ENCODE measurements around the gene SMTNL2.
A peak's percentile ranks its signal among the peaks of the same experiment; 100 is the strongest.
"Not testable (repeated sequence)": the region's sequence is repeated elsewhere in the genome, so short reads cannot be mapped to it uniquely, and the experiment has no call there.

Gene SMTNL2

GRCh38 chr17:4587803-4588202 is 3.5 kb downstream of the SMTNL2 start:
- DNase-seq, result no peak

- no peak for DNase-seq
These were observed 4.1 kb downstream of the SMTNL2 start for GRCh38 chr17:4588391-4588790.

GRCh38 chr17:4588898-4589625 is 4.7 kb downstream of the SMTNL2 start:
- DNase-seq, result no peak

GRCh38 chr17:4590042-4590441 is 5.7 kb downstream of the SMTNL2 start:
- not testable (repeated sequence) for DNase-seq

- no peak for DNase-seq
These were observed 6.7 kb downstream of the SMTNL2 start for GRCh38 chr17:4590981-4591453.

GRCh38 chr17:4591529-4591928 is 7.2 kb downstream of the SMTNL2 start:
- no peak for DNase-seq

GRCh38 chr17:4592240-4593005 is 8.1 kb downstream of the SMTNL2 start:
- no peak for DNase-seq

- no peak for DNase-seq
These were observed 8.7 kb downstream of the SMTNL2 start for GRCh38 chr17:4593021-4593421.

- DNase-seq, result no peak
These were observed 10.1 kb downstream of the SMTNL2 start for GRCh38 chr17:4594406-4594805.

GRCh38 chr17:4594931-4595684 is 10.8 kb downstream of the SMTNL2 start:
- peak; percentile 4 for DNase-seq

- not testable (repeated sequence) for DNase-seq
These were observed 11.5 kb downstream of the SMTNL2 start for GRCh38 chr17:4595685-4596342.

- DNase-seq, result no peak
These were observed 12.5 kb downstream of the SMTNL2 start for GRCh38 chr17:4596636-4597380.

- DNase-seq, result no peak
These were observed 13.6 kb downstream of the SMTNL2 start for GRCh38 chr17:4597975-4598374.

GRCh38 chr17:4598776-4599504 is 14.6 kb downstream of the SMTNL2 start:
- DNase-seq, result no peak

- no peak for DNase-seq
These were observed 15.4 kb downstream of the SMTNL2 start for GRCh38 chr17:4599505-4600281.

- no peak for DNase-seq
These were observed 16.2 kb downstream of the SMTNL2 start for GRCh38 chr17:4600563-4600962.

- no peak for DNase-seq
These were observed 17.0 kb downstream of the SMTNL2 start for GRCh38 chr17:4601326-4601725.

GRCh38 chr17:4602041-4602440 is 17.7 kb downstream of the SMTNL2 start:
- no peak for DNase-seq

GRCh38 chr17:4604111-4604644 is 19.8 kb downstream of the SMTNL2 start:
- no peak for DNase-seq

GRCh38 chr17:4604736-4605135 is 20.4 kb downstream of the SMTNL2 start:
- not testable (repeated sequence) for DNase-seq
